Measurements from ENCODE around the gene DCST2.

The DCST2 gene

GRCh38 chr1:155069551-155070157 is 36.1 kb upstream of the DCST2 start:
- DNase-seq = peak; percentile 64

GRCh38 chr1:155068599-155068998 is 35.0 kb upstream of the DCST2 start:
- DNase-seq = no peak

GRCh38 chr1:155066777-155067176 is 33.2 kb upstream of the DCST2 start:
- DNase-seq = no peak

DNA sequence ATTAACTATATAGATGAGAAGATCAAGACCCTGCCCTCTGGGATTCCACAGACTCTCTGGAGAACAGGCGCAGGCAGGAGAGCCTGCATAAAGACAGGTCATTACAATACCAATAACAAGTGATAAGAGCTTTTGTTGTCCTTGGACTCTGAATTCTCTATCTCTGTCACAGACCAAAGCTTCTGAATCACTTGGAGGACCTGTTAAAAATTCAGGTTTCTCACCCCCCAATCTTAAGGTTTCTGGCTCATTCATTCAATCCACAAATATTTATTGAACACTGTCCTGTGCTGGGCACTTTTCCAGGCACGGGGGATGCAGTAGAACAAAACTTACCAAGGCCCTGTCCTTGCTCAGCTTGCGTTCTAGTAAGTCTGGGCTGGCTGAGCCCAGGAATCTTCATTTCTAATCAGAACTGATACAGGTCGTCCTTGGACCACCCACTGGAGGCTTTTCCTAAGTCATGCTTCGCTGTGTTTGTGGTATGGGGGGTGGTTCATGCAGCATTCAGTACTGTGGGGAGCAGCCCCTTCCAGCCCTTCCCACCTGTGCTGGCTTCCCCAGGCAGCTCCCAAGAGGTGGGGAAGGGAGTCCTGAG is 31.4 kb upstream of the DCST2 start:
- no peak for DNase-seq

DNA sequence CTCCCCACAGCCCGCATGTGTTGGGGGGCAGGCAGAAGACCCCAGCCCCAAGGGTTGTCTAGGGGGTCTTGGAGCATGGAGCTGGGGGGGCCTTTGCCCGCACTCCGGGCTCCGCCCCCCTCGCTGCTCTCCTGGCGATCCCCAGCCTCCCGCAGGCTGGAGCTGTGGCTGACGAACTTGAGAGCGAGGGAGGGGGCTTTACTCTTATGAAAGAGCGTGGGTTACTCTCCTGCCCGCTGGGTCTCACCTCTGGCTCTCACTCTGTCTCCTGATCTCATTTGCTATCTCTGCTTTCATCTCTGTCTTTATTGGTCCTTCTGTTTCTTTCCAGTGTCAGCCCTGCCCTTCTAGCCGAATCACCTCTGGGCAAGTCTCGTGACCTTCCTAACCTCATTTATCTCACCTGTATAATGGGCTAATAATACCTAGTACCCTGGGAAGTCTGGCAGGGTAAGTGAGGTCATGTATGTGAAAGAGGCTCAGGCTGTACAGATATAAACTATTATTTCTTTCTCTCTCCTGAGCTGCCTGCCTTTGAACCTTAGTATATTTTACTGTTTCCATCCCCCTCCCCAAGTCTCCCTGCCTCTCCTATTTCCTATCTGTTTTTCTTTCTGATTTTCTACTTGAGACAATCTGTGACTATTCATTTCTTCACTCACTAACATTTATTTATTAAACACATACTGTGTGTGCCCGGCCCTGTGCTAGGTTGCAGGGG is 30.7 kb upstream of the DCST2 start:
- DNase-seq = peak; percentile 30

- peak; percentile 76 for DNase-seq
These were observed 30.0 kb upstream of the DCST2 start, which contains the start of gene EFNA4 for GRCh38 chr1:155063550-155064110. Gene EFNA4 (plus strand): TSS chr1:155063740. CDS start chr1:155063824, 84 bp downstream.

GRCh38 chr1:155062702-155063411 is 29.3 kb upstream of the DCST2 start:
- peak; percentile 78 for DNase-seq

DNA sequence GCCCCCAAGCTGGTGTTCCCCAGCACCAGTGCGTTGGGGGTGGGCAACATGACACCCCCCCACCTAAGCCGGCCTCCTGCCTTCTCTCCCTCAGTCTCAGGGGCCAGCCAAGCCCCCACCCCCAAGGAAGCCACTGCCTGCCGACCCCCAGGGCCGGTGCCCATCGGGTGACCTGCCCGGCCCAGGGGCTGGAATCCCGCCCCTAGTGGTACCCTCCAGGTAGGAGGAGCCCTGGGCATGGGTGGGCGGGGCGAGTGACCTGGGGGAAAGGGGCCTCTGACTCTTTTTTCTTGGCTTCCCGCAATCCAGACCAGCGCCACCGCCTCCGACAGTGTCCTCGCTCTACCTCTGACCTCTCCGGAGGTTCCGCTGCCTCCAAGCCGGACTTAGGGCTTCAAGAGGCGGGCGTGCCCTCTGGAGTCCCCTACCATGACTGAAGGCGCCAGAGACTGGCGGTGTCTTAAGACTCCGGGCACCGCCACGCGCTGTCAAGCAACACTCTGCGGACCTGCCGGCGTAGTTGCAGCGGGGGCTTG is 28.6 kb upstream of the DCST2 start:
- no peak for DNase-seq

DNA sequence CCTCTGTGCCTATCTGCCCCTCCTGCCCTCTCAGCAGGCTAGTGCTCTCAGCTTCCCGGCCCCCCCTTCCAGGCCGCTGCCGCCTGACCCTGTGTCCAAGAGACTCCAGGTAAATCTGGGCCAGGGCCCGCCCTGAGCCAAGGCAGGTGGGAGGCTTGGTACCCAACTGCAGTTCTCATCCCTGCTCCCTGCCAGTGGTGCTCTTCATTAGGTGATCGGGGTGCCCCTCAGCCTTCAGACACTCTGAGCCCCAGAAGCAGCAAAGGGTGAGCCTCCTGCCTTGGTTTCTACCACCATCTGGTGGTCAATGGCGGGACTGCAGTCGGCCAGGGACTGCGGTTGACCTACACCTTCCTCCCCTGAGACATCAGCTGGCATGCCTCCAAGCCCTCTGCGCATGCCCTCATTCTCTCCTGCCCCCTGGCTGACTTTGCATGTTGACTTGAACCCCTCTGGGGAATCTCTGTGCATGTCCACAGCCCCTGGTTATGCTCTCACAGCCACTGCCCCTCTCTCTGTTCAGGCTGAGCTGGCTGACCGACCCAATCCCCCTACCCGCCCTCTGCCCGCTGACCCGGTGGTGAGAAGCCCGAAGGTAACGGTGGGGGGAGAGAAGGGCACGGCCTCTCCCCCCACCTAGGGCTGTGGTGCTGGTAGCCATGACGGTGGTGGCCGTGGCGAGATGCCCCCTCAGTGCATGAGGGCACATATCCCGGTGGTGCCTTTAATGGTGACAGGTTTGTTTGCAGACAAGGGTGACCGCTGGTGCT is 28.0 kb upstream of the DCST2 start:
- peak; percentile 94 for DNase-seq

GRCh38 chr1:155060736-155061135 is 27.2 kb upstream of the DCST2 start:
- no peak for DNase-seq

GRCh38 chr1:155057788-155058211 is 24.2 kb upstream of the DCST2 start:
- DNase-seq = no peak

- DNase-seq = no peak
These were observed 23.5 kb upstream of the DCST2 start for GRCh38 chr1:155057104-155057503.

GRCh38 chr1:155053531-155054105 is 20.0 kb upstream of the DCST2 start:
- no peak for DNase-seq

- DNase-seq = no peak
These were observed 19.1 kb upstream of the DCST2 start for GRCh38 chr1:155052439-155053395.

DNA sequence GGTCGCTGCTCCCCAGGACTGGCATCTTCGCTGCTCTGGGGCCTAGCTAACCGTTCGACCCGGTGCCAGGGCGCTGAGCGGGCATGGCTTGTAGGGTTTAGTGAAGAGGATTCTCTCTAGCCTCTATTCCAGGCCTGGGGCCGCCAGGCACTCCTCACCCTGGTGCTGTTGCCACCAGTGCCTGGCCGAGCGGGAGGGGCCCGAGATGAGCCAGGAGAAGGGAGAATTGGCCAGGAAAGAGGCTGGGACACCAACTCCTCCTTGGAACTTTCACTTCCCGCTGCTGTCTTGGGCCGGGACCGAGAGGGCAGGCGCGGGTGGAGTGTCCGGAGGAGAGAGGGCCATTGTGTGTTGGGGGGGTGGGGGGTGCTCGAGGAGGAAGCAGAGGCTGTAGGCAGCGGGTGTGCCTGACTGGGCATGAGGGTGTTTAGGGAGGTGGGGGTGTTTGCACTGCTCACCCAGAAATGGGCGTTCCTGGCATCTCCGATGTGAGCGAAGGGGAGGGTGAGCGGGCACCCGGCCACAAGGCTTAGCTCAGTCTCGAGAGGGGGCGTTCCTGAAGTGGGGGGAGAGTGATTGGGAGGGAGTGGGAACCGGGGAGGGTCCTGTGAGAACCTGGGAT is 18.3 kb upstream of the DCST2 start:
- DNase-seq = no peak

DNA sequence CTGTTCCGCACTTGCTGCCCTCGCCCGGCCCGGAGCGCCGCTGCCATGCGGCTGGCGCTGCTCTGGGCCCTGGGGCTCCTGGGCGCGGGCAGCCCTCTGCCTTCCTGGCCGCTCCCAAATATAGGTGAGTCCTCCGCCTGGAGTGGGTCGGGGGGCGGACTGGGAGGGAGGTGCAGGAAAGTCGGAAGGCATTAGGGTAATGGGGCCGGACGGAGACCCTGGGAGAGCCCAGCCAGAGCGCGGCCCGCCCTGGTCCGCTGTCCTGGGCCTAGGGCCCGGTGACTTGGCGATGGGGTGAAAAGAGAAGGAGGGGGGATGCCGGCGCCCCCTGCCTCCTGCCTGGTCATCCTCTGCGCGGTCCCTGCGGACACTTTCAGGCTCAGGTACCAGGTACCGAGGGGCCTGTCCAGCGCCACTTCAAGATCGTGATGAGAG is 17.8 kb upstream of the DCST2 start:
- no peak for DNase-seq

DNA sequence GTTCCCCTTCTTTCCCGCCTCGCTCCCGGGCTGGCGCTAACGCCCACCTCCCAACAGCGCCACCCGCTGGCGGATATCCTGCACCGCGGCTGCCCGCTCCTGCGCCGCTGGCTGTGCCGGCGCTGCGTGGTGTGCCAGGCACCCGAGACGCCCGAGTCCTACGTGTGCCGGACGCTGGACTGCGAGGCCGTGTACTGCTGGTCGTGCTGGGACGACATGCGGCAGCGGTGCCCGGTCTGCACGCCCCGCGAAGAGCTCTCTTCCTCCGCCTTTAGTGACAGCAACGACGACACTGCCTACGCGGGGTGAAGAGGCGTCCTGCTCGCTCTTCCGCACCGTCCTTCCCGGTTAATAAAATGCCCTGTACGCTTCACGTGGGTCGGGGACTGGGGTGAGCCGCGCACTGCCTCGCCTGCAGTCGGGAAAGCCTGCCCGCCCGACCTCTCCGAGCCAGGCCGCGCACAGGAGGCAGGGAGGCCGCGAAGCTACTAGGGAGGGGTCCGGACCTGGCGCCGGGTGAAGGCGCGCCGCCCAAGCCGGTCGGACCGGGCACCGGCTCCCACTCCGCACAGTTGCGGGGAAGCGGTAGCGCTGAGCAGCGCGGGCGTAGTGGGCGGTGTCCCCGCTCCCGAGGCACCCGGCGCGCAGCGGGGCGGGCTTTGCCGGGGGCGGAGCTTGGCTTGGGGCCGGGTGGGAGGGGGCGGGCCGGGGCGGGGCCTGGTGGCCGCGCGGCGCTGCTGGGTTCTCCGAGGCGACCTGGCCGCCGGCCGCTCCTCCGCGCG is 17.2 kb upstream of the DCST2 start, which contains the start of gene ADAM15:
TSS of gene ADAM15 (plus strand) at position 757 of the 782 bp plus-strand sequence. CDS start 71 bp downstream, outside the sequence.
- DNase-seq = peak; percentile 89

DNA sequence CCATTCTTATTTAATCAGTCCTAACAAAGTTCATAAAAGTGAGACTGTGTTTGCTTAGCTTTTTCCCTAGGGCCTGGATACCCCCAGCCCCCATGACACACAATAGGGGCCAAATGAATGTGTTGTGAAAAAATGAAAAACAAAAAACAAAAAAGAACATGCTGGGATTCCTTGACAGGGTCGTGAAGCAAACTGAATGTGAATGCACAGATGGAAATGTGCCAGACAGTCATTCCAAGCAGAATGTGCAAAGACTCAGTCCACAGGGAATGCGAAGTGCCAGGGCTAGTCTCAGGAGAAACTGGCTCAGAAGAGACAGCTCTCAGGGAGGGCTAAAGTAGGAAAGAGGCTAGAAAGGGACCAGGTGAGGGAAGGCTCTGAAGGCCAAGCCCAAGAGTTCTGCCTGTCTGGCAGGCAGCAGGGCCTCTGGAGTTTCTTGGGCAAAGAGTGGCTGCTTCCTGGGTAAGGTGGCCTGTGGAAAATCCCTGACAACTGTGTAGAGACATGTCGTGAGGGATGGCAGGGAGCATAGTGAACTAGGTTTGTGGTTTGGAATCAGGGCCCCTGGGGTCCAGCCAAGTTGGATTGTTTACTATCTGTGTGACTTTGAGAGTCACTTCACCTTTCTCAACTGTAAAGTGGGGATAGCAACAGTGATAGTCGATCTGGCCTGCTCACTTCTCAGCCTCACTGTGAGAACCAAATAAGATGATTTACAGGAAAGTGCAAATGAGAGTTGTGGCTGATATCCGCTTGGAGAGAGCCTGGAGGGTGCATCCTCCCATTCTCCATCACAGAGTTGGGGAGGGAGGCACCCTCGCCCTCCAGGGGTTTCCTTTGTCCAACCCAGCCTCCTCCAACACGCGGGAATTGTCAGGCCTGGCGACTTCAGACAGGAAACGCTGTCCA is 16.3 kb upstream of the DCST2 start:
- no peak for DNase-seq

Measured in NCI-H1694 treated with DMSO at 0.1 percent for 48 hours (cell line).